SU-DHL-6 (cell line): ENCODE results near the gene TXNDC11.

Source experiments
- H2AFZ ChIP-seq: fragments of 200-600 bp; sonication (generic); 2 replicates; pipeline ENCODE4 v1.6.1; 2014; ENCODE audit warnings: low read depth, mild to moderate bottlenecking, moderate library complexity, mixed read lengths, antibody characterized with exemption, low read length; ENCODE audit not compliant: severe bottlenecking
- H3F3A ChIP-seq: fragments of 200-600 bp; shearing (Covaris generic); 2 replicates; pipeline ENCODE4 v1.6.0; 2016; ENCODE audit warnings: antibody characterized with exemption, mild to moderate bottlenecking; ENCODE audit not compliant: insufficient read depth
- H3K27ac ChIP-seq: fragments of 200-600 bp; sonication (generic); 2 replicates; pipeline ENCODE4 v1.5.1; 2016; ENCODE audit warnings: low read depth, mild to moderate bottlenecking, low read length, moderate library complexity, mixed read lengths
- H3K27me3 ChIP-seq: fragments of 200-600 bp; sonication (generic), shearing (Covaris generic); 2 replicates; pipeline ENCODE4 v1.6.0; 2014; ENCODE audit warnings: mild to moderate bottlenecking, low read length
- H3K36me3 ChIP-seq: fragments of 200-600 bp; sonication (generic); 2 replicates; pipeline ENCODE4 v1.6.1; 2014; ENCODE audit warnings: mild to moderate bottlenecking, low read length, mixed read lengths
- H3K4me2 ChIP-seq: fragments of 300-600, 200-600 bp; shearing (Covaris generic), sonication (generic); 2 replicates; pipeline ENCODE4 v1.6.0; 2014; ENCODE audit warnings: low read length, low read depth, mild to moderate bottlenecking; ENCODE audit not compliant: poor library complexity, severe bottlenecking
- H3K4me3 ChIP-seq: fragments of 200-600 bp; sonication (generic); 2 replicates; pipeline ENCODE4 v1.5.1; 2014; ENCODE audit warnings: antibody characterized with exemption, low read length, mild to moderate bottlenecking, mixed read lengths; ENCODE audit not compliant: insufficient read depth, poor library complexity, severe bottlenecking
- H3K79me2 ChIP-seq: fragments of 200-600 bp; sonication (generic); 2 replicates; pipeline ENCODE4 v1.6.1; 2014; ENCODE audit warnings: mild to moderate bottlenecking, low read length, moderate library complexity; ENCODE audit not compliant: insufficient read depth
- H3K9ac ChIP-seq: fragments of 200-600 bp; sonication (generic); 2 replicates; pipeline ENCODE4 v1.7.0; 2014; ENCODE audit warnings: mild to moderate bottlenecking, low read length
- H3K9me2 ChIP-seq: fragments of 200-600 bp; sonication (generic); replicated peaks from 2 replicates; pipeline ENCODE4 v1.6.1; 2014; ENCODE audit warnings: low read length; ENCODE audit not compliant: insufficient read depth
- H3K9me3 ChIP-seq: fragments of 200-600 bp; sonication (generic); 2 replicates; pipeline ENCODE4 v1.6.1; 2014; ENCODE audit warnings: low read length, mixed read lengths; ENCODE audit not compliant: insufficient read depth
- H4K20me1 ChIP-seq: fragments of 200-600 bp; sonication (generic); 2 replicates; pipeline ENCODE4 v1.6.1; 2014; ENCODE audit warnings: low read depth, mild to moderate bottlenecking, antibody characterized with exemption, low read length, moderate library complexity, mixed read lengths
- EZH2phosphoT487 ChIP-seq: fragments of 200-600 bp; sonication (generic), shearing (Covaris generic); conservative IDR thresholded peaks from 2 replicates; pipeline ENCODE4 v1.6.1; 2018; ENCODE audit warnings: mild to moderate bottlenecking, antibody characterized with exemption, low read length, moderate library complexity, mixed read lengths
- TF ChIP-seq, protein P1 (sequence below): fragments of 200-600 bp; sonication (generic); IDR thresholded peaks from one replicate; pipeline ENCODE4 v1.5.1; 2017; ENCODE audit warnings: antibody characterized with exemption, mild to moderate bottlenecking, low read length, moderate library complexity; ENCODE audit not compliant: insufficient read depth, poor library complexity, severe bottlenecking

The TXNDC11 gene

GRCh38 chr16:11673091-11674000 lies 69.3 kb downstream of the TXNDC11 start:
- H3K79me2 ChIP-seq, result no peaks in the 10 kb centered on the region
- H3K36me3 ChIP-seq, result no peaks in the 10 kb centered on the region
- H3K4me2 ChIP-seq, result no peak overlapping the region
- no peaks in the 10 kb centered on the region for H3K9me2 ChIP-seq
- H2AFZ ChIP-seq, result no peak overlapping the region
- H3F3A ChIP-seq, result no peaks in the 10 kb centered on the region
- H3K27ac ChIP-seq, result no peak overlapping the region
- H3K9ac ChIP-seq, result no peak overlapping the region
- TF ChIP-seq, protein P1, sequence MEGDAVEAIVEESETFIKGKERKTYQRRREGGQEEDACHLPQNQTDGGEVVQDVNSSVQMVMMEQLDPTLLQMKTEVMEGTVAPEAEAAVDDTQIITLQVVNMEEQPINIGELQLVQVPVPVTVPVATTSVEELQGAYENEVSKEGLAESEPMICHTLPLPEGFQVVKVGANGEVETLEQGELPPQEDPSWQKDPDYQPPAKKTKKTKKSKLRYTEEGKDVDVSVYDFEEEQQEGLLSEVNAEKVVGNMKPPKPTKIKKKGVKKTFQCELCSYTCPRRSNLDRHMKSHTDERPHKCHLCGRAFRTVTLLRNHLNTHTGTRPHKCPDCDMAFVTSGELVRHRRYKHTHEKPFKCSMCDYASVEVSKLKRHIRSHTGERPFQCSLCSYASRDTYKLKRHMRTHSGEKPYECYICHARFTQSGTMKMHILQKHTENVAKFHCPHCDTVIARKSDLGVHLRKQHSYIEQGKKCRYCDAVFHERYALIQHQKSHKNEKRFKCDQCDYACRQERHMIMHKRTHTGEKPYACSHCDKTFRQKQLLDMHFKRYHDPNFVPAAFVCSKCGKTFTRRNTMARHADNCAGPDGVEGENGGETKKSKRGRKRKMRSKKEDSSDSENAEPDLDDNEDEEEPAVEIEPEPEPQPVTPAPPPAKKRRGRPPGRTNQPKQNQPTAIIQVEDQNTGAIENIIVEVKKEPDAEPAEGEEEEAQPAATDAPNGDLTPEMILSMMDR, result no peak
- TF ChIP-seq EZH2phosphoT487, result no peak
- H3K4me3 ChIP-seq, result no peak overlapping the region
- H3K9me3 ChIP-seq, result no peaks in the 10 kb centered on the region
- no peaks in the 10 kb centered on the region for H3K27me3 ChIP-seq
- no peaks in the 10 kb centered on the region for H4K20me1 ChIP-seq

- no peaks in the 10 kb centered on the region for H3K9me2 ChIP-seq
- no peak overlapping the region for H3K27ac ChIP-seq
- no peaks in the 10 kb centered on the region for H4K20me1 ChIP-seq
- H3F3A ChIP-seq, result no peaks in the 10 kb centered on the region
- no peaks in the 10 kb centered on the region for H3K27me3 ChIP-seq
- H3K79me2 ChIP-seq, result no peaks in the 10 kb centered on the region
- TF ChIP-seq EZH2phosphoT487, result no peak
- TF ChIP-seq, protein P1, result no peak
- no peak overlapping the region for H3K4me3 ChIP-seq
- H3K36me3 ChIP-seq, result no peaks in the 10 kb centered on the region
- no peak overlapping the region for H2AFZ ChIP-seq
- H3K4me2 ChIP-seq, result peak overlapping the region; percentile 10
- H3K9me3 ChIP-seq, result no peaks in the 10 kb centered on the region
- no peak overlapping the region for H3K9ac ChIP-seq
These were observed 70.2 kb downstream of the TXNDC11 start for GRCh38 chr16:11672206-11673090.

GRCh38 chr16:11671676-11672075 lies 71.0 kb downstream of the TXNDC11 start:
- no peak overlapping the region for H3K4me2 ChIP-seq
- no peaks in the 10 kb centered on the region for H3F3A ChIP-seq
- no peak overlapping the region for H3K4me3 ChIP-seq
- H3K27ac ChIP-seq, result no peak overlapping the region
- H3K9me2 ChIP-seq, result no peaks in the 10 kb centered on the region
- no peaks in the 10 kb centered on the region for H4K20me1 ChIP-seq
- no peaks in the 10 kb centered on the region for H3K27me3 ChIP-seq
- no peak overlapping the region for H3K9ac ChIP-seq
- H3K36me3 ChIP-seq, result no peaks in the 10 kb centered on the region
- no peak overlapping the region for H2AFZ ChIP-seq
- no peaks in the 10 kb centered on the region for H3K9me3 ChIP-seq
- no peak for TF ChIP-seq EZH2phosphoT487
- TF ChIP-seq, protein P1, result no peak
- H3K79me2 ChIP-seq, result no peaks in the 10 kb centered on the region
